Measurements from ENCODE around the gene MAGI2.

The MAGI2 gene

GRCh38 chr7:78024591-78024990 lies 1428.9 kb downstream of the MAGI2 start:
- peaks cover 9% of the 10 kb centered on the region for H3K4me1 Mint-ChIP-seq (ENCODE audit: low read depth)
- no peaks in the 10 kb centered on the region for H3K9me3 Mint-ChIP-seq
- H3K4me3 Mint-ChIP-seq = no peak overlapping the region
- no peaks in the 10 kb centered on the region for H3K36me3 Mint-ChIP-seq (ENCODE audit: low read depth)
- H3K27ac Mint-ChIP-seq = no peak overlapping the region
- no peak for DNase-seq
- H3K27me3 Mint-ChIP-seq = peaks cover 17% of the 10 kb centered on the region

DNA sequence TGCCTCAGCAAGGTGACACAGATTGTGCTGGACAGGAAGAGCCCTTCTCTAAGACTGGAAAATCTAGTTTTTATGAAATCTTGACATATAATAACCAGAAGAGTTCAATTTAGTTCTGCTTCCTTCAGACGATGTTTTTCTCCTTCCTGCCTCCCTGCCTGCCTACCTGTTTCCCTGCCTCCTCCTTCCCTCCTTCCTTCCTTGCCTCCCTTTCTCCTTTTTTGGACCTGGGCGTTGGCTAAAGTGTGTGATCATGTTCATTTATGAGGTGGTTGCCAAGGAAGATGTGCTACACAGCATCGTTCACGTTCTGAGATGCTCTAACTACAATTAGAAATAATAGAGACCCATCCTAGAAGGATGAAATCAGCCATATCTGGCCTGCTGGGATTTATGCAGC lies 1430.3 kb downstream of the MAGI2 start:
- Mint-ChIP-seq H3K36me3 (ENCODE audit: low read depth) (no peaks in the 10 kb centered on the region), H3K27ac (no peak overlapping the region), H3K4me1 (ENCODE audit: low read depth) (peaks cover 13% of the 10 kb centered on the region), H3K27me3 (peaks cover 26% of the 10 kb centered on the region), H3K4me3 (no peak overlapping the region), H3K9me3 (no peaks in the 10 kb centered on the region)
- DNase-seq = no peak

- Mint-ChIP-seq H3K27me3 (peaks cover 36% of the 10 kb centered on the region), H3K4me1 (ENCODE audit: low read depth) (peaks cover 13% of the 10 kb centered on the region), H3K9me3 (no peaks in the 10 kb centered on the region), H3K4me3 (no peak overlapping the region), H3K27ac (no peak overlapping the region), H3K36me3 (ENCODE audit: low read depth) (no peaks in the 10 kb centered on the region)
- no peak for DNase-seq
These were observed 1431.3 kb downstream of the MAGI2 start for GRCh38 chr7:78022165-78022564.

GRCh38 chr7:78020874-78021249 lies 1432.6 kb downstream of the MAGI2 start:
- no peak overlapping the region for H3K4me3 Mint-ChIP-seq
- H3K9me3 Mint-ChIP-seq = no peaks in the 10 kb centered on the region
- peaks cover 36% of the 10 kb centered on the region for H3K27me3 Mint-ChIP-seq
- peaks cover 13% of the 10 kb centered on the region for H3K4me1 Mint-ChIP-seq (ENCODE audit: low read depth)
- H3K27ac Mint-ChIP-seq = no peak overlapping the region
- no peaks in the 10 kb centered on the region for H3K36me3 Mint-ChIP-seq (ENCODE audit: low read depth)
- DNase-seq = no peak

DNA sequence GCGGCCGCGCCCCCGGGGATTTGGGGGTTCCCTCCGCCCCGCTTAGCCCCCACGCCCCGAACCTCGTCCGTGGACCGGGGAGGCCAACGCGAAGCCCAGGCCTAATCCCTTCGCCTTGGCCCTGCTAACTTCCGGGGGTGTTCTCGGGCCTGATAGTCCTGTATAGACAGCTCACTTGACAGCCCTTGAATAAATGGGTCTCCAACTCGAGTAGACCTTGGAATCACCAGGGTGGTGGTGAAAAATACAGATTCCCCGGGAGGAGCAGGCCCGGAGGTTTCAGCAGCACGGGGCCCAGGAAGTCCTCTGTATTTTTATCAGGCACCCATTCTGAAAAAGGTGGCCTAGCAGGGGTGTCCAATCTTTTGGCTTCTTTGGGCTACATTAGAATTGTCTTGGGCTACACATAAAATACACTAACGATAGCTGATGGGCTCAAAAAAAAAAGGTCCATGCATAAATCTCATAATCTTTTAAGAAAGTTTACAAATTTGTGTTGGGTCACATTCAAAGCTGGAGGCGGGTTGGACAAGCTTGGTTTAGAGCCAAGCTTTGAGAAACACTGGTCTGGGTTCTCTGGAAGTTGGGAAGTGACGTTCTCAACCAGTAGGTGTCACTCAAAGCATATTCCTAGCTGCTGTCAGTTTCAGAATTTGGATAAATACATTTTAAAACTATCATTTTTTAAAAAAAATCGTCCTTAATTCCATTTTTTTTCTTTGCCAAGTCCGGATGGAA lies 1433.2 kb downstream of the MAGI2 start:
- H3K4me1 Mint-ChIP-seq (ENCODE audit: low read depth) = peaks cover 13% of the 10 kb centered on the region
- H3K27ac Mint-ChIP-seq = peak overlapping the region; percentile 67
- DNase-seq = no peak
- peak overlapping the region; percentile 64 for H3K4me3 Mint-ChIP-seq
- H3K9me3 Mint-ChIP-seq = no peaks in the 10 kb centered on the region
- no peaks in the 10 kb centered on the region for H3K36me3 Mint-ChIP-seq (ENCODE audit: low read depth)
- peaks cover 36% of the 10 kb centered on the region for H3K27me3 Mint-ChIP-seq

GRCh38 chr7:78019447-78020135 lies 1433.9 kb downstream of the MAGI2 start:
- Mint-ChIP-seq H3K4me1 (ENCODE audit: low read depth) (peaks cover 13% of the 10 kb centered on the region), H3K27me3 (peaks cover 36% of the 10 kb centered on the region), H3K9me3 (no peaks in the 10 kb centered on the region), H3K36me3 (ENCODE audit: low read depth) (no peaks in the 10 kb centered on the region), H3K27ac (peak overlapping the region; percentile 87), H3K4me3 (peak overlapping the region; percentile 81)
- DNase-seq = peak; percentile 79

DNA sequence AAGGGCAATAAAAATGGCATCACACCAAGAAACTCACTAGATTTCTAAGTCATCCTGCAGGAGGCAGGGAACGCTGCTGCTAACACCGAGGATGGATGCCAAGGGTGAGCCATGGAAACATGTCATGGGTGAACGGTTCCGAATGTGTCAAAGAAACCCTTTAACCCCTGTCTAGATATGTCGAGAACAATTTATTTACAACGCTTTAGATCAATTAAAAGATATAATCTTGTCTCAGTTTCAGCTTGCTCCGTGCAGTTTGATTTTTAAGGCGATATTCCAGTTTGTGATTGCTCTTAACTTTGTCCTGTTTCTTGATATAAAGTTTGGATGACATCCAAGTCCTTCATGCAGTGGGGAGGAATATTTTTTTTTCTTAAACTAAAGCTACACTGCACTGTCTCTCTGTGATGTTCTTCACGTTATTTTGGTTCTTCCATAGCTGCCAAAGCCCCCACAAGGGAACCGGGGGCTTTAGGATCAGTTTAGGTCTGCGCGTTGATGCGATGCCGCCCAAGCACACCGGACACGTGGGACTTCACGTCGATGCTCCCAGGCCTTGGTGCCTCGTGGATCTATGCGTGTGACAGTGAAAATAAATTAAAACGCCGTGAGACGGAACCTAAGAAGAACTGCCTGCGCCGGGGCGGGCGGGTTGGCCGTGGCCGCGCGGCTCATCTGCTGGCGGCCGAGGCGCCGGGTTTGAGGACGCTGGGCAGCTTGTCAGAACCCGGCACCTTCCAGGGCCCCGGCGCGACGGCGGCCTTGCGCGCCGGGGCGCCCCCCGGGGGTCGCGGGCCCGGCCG lies 1434.6 kb downstream of the MAGI2 start:
- Mint-ChIP-seq H3K36me3 (ENCODE audit: low read depth) (no peaks in the 10 kb centered on the region), H3K27ac (peak overlapping the region; percentile 80), H3K4me1 (ENCODE audit: low read depth) (peaks cover 13% of the 10 kb centered on the region), H3K9me3 (no peaks in the 10 kb centered on the region), H3K4me3 (peak overlapping the region; percentile 76), H3K27me3 (peaks cover 36% of the 10 kb centered on the region)
- peak; percentile 62 for DNase-seq

DNA sequence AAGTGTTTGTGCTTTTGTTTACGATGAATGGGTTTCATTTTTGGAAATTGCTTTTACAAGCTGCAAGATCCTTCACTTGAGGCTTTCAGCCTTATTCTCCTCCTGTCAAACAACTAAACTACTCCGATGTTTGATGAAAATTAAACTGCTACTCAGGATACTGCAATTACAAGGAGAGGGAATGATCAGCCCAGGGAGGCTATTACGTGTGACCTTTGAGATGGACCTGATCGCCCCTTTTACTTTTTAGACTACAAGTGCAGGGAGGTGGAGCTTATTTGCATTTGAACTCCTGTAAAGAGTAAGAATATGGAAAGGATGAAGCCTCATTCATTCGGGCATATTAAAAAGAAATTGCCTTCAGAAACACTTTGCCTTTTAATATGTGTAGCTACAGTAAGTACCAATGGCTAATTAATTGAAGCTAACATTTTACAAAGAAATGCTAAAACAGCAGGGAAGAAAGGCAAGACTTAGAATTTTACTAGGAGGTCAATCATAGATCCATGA lies 1435.8 kb downstream of the MAGI2 start:
- H3K27ac Mint-ChIP-seq = no peak overlapping the region
- no peaks in the 10 kb centered on the region for H3K9me3 Mint-ChIP-seq
- no peak overlapping the region for H3K4me3 Mint-ChIP-seq
- no peak for DNase-seq
- H3K36me3 Mint-ChIP-seq (ENCODE audit: low read depth) = no peaks in the 10 kb centered on the region
- peaks cover 40% of the 10 kb centered on the region for H3K27me3 Mint-ChIP-seq
- H3K4me1 Mint-ChIP-seq (ENCODE audit: low read depth) = peaks cover 13% of the 10 kb centered on the region

DNA sequence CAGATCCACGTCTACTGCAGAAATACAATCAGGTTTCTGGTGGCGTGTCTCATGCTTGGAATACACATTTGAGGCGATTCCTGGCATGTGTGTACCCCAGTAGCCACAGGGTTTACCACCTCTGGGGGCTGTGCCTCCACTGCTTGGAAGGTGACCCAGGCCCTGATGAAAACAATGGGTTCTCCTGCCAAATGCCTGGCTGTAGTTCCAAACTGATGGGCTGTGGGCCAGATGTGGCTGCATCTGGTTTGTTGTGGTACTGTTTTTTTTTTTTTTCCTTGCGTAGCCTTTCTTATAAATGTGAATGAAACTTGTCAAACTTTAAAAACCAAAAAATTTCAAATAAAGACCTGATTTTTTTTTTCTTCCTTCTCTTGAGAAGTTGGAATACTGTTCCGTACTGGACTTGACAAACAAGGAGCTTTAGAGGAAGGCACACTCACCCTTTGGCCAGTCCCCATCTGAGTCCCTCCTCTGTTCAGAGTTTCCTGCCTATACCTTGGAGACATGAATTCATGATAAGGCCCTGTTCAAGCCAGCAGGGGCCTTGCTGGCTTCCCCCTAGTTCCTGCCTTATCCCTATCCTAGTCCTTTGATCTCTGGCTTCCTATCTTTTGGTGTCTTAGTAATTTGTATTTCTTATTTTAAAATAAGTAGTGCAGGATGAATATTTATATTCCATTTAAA lies 1437.8 kb downstream of the MAGI2 start:
- Mint-ChIP-seq H3K27me3 (peaks cover 31% of the 10 kb centered on the region), H3K36me3 (ENCODE audit: low read depth) (no peaks in the 10 kb centered on the region), H3K27ac (no peak overlapping the region), H3K4me3 (no peak overlapping the region), H3K4me1 (ENCODE audit: low read depth) (peaks cover 12% of the 10 kb centered on the region), H3K9me3 (no peaks in the 10 kb centered on the region)
- no peak for DNase-seq

DNA sequence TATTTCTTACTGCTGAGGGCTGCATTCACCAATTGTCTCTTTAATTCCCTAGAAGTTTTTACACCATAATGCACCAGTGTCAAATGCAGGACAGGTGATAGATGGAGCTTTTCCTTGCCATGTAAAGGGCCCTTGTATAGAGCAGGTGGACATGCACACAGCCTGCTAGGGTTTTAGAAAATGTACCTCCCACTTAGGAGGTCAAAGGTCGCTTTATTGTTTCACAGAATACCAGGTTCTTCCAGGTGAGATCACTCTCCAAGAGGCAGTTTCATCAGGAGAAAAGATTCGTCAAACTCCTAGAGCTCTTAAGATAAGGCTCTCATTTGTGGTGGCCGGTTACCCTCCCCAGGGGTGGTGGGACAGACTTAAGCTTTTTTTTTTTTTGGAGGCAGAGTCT lies 1439.1 kb downstream of the MAGI2 start:
- Mint-ChIP-seq H3K4me1 (ENCODE audit: low read depth) (peaks cover 4% of the 10 kb centered on the region), H3K9me3 (no peaks in the 10 kb centered on the region), H3K36me3 (ENCODE audit: low read depth) (no peaks in the 10 kb centered on the region), H3K27ac (no peak overlapping the region), H3K27me3 (peaks cover 23% of the 10 kb centered on the region), H3K4me3 (no peak overlapping the region)
- no peak for DNase-seq

GRCh38 chr7:78013386-78013785 lies 1440.1 kb downstream of the MAGI2 start:
- no peak for DNase-seq
- Mint-ChIP-seq H3K27me3 (peaks cover 16% of the 10 kb centered on the region), H3K4me3 (no peak overlapping the region), H3K9me3 (no peaks in the 10 kb centered on the region), H3K4me1 (ENCODE audit: low read depth) (no peaks in the 10 kb centered on the region), H3K36me3 (ENCODE audit: low read depth) (no peaks in the 10 kb centered on the region), H3K27ac (no peak overlapping the region)

DNA sequence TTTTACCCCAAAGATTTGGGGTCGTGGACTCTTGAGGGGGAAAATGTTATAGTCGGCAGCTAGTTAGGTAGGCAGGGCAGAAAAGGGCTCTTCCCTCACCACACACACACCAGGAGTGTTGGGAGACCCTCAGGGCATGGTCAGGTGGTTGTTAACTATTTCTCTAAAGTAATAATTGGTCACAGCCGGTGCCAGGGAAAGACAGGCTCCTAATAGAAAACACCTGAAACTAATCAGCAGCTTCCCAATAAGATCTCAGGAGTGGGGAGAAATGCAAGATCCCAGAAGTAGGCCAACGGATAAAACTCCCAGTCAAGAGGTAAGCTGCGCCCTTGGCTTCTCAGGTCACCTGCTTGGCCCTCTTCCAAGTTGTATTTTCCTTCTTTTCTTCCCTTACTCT lies 1441.8 kb downstream of the MAGI2 start:
- no peaks in the 10 kb centered on the region for H3K4me1 Mint-ChIP-seq (ENCODE audit: low read depth)
- H3K27ac Mint-ChIP-seq = no peak overlapping the region
- H3K36me3 Mint-ChIP-seq (ENCODE audit: low read depth) = no peaks in the 10 kb centered on the region
- no peak overlapping the region for H3K4me3 Mint-ChIP-seq
- DNase-seq = no peak
- no peaks in the 10 kb centered on the region for H3K9me3 Mint-ChIP-seq
- peaks cover 4% of the 10 kb centered on the region for H3K27me3 Mint-ChIP-seq

- Mint-ChIP-seq H3K4me1 (ENCODE audit: low read depth) (no peaks in the 10 kb centered on the region), H3K4me3 (no peak overlapping the region), H3K36me3 (ENCODE audit: low read depth) (no peaks in the 10 kb centered on the region), H3K9me3 (no peaks in the 10 kb centered on the region), H3K27me3 (no peaks in the 10 kb centered on the region), H3K27ac (no peak overlapping the region)
- DNase-seq = no peak
These were observed 1446.2 kb downstream of the MAGI2 start for GRCh38 chr7:78007231-78007630.

DNA sequence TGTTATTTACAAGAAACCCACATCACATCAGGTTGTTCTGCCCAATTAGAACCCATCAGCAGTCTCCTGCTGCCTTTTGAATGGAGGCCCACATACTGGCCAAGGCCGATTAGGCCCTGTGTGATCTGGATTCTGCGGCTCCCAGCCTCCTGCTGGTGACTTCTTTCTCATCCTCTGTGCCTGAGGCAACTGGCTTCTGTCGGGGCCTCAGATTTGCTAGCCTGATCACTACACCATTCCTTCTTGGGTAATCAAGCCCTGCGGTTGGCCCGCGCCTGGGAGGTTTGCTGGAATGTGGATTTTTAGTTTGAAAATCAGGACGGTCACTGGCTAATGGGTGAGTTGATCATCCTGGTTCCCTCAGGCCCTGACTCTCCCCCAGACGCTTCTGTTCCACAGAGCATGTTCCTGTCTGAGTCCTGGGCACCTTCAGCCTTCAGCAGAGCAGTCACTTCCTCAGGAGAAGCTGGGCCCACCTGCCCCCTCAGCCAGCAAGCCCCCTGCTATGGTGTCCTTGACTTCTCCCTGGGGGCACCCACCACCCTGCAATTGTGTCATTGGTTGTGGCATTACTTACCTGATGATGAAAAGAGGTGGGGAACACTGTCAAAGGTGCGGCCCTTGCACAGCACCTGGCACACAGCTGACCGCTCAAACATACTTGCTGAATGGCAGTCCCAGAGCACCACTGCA lies 1447.3 kb downstream of the MAGI2 start:
- Mint-ChIP-seq H3K27me3 (no peaks in the 10 kb centered on the region), H3K27ac (no peak overlapping the region), H3K4me3 (no peak overlapping the region), H3K36me3 (ENCODE audit: low read depth) (no peaks in the 10 kb centered on the region), H3K9me3 (no peaks in the 10 kb centered on the region), H3K4me1 (ENCODE audit: low read depth) (no peaks in the 10 kb centered on the region)
- no peak for DNase-seq
